ENCODE measurements around the gene FAM184A. TPM values are rescaled to one million over a fixed set of nuclear protein-coding genes. Genes with fewer than 3 reads are reported as not detected.

FAM184A gene
- total RNA-seq, 2 experiments from 2014 or later: not detected

GRCh38 chr6:119028091-119028490, 50.4 kb downstream of the FAM184A start:
- POLR2A ChIA-PET: interaction anchor here (0.7 to 1.6 kb wide), 2 partner anchors 10 to 17 kb away, joined by 3 to 4 read pairs; no protein-coding TSS in a partner anchor
- no TSS peak for BruUV-seq (replicated peaks)
- intact Hi-C loops (cut with micrococcal nuclease; ENCODE audit: unreplicated experiment): no loop called here

GRCh38 chr6:119027465-119027864, 51.0 kb downstream of the FAM184A start:
- no peaks in the 10 kb centered on the region for H3K79me2 ChIP-seq (ENCODE audit: insufficient read depth, low read depth, low read length)
- H3K27ac ChIP-seq (ENCODE audit: low read depth, low read length, poor library complexity, severe bottlenecking): no peak overlapping the region
- TF ChIP-seq, protein P1, sequence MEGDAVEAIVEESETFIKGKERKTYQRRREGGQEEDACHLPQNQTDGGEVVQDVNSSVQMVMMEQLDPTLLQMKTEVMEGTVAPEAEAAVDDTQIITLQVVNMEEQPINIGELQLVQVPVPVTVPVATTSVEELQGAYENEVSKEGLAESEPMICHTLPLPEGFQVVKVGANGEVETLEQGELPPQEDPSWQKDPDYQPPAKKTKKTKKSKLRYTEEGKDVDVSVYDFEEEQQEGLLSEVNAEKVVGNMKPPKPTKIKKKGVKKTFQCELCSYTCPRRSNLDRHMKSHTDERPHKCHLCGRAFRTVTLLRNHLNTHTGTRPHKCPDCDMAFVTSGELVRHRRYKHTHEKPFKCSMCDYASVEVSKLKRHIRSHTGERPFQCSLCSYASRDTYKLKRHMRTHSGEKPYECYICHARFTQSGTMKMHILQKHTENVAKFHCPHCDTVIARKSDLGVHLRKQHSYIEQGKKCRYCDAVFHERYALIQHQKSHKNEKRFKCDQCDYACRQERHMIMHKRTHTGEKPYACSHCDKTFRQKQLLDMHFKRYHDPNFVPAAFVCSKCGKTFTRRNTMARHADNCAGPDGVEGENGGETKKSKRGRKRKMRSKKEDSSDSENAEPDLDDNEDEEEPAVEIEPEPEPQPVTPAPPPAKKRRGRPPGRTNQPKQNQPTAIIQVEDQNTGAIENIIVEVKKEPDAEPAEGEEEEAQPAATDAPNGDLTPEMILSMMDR (conservative IDR thresholded peaks at IDR 0.05; ENCODE audit: low read length): no peak
- TF ChIP-seq EZH2phosphoT487 (IDR thresholded peaks at IDR 0.05; ENCODE audit: borderline replicate concordance, low read depth, low read length): no peak
- H3K36me3 ChIP-seq (ENCODE audit: insufficient read depth, low read length): no peaks in the 10 kb centered on the region
- H3K9me3 ChIP-seq (ENCODE audit: low read length): no peaks in the 10 kb centered on the region
- no peak for DNase-seq (ENCODE audit: low spot score)
- POLR2A ChIA-PET: interaction anchor here (0.7 to 1.6 kb wide), 4 partner anchors 11 to 856 kb away, joined by 3 to 4 read pairs (median 3); no protein-coding TSS in a partner anchor
- H3K4me2 ChIP-seq (ENCODE audit: low read length): no peak overlapping the region
- CTCF ChIA-PET (ENCODE audit: unreplicated experiment): no interaction called here
- no peaks in the 10 kb centered on the region for H3K9me2 ChIP-seq (ENCODE audit: insufficient read depth, low read length)
- no peak overlapping the region for H3K4me3 ChIP-seq (ENCODE audit: low read depth, low read length, poor library complexity, severe bottlenecking)
- H3K4me1 ChIP-seq (ENCODE audit: insufficient read depth, low read length, poor library complexity, severe bottlenecking): no peaks in the 10 kb centered on the region
- no peaks in the 10 kb centered on the region for H4K20me1 ChIP-seq (ENCODE audit: insufficient read depth, low read length)
- intact Hi-C loops (cut with micrococcal nuclease; ENCODE audit: unreplicated experiment): no loop called here
- no TSS peak for BruUV-seq (replicated peaks)
- no peak overlapping the region for H2AFZ ChIP-seq (ENCODE audit: low read length)

More at GRCh38 chr6:119028091-119028490, 50.4 kb downstream of the FAM184A start:
- H3K4me3 ChIP-seq (ENCODE audit: low read depth, low read length, poor library complexity, severe bottlenecking): no peak overlapping the region
- H3K9me2 ChIP-seq (ENCODE audit: insufficient read depth, low read length): no peaks in the 10 kb centered on the region
- DNase-seq (ENCODE audit: low spot score): no peak
- H3K79me2 ChIP-seq (ENCODE audit: insufficient read depth, low read depth, low read length): no peaks in the 10 kb centered on the region
- no peak for TF ChIP-seq EZH2phosphoT487 (IDR thresholded peaks at IDR 0.05; ENCODE audit: borderline replicate concordance, low read depth, low read length)
- TF ChIP-seq, protein P1 (conservative IDR thresholded peaks at IDR 0.05; ENCODE audit: low read length): no peak
- no peak overlapping the region for H2AFZ ChIP-seq (ENCODE audit: low read length)
- CTCF ChIA-PET (ENCODE audit: unreplicated experiment): no interaction called here
- H3K4me2 ChIP-seq (ENCODE audit: low read length): no peak overlapping the region
- no peaks in the 10 kb centered on the region for H3K9me3 ChIP-seq (ENCODE audit: low read length)
- H4K20me1 ChIP-seq (ENCODE audit: insufficient read depth, low read length): no peaks in the 10 kb centered on the region
- no peaks in the 10 kb centered on the region for H3K4me1 ChIP-seq (ENCODE audit: insufficient read depth, low read length, poor library complexity, severe bottlenecking)
- no peaks in the 10 kb centered on the region for H3K36me3 ChIP-seq (ENCODE audit: insufficient read depth, low read length)
- H3K27ac ChIP-seq (ENCODE audit: low read depth, low read length, poor library complexity, severe bottlenecking): no peak overlapping the region

DNA sequence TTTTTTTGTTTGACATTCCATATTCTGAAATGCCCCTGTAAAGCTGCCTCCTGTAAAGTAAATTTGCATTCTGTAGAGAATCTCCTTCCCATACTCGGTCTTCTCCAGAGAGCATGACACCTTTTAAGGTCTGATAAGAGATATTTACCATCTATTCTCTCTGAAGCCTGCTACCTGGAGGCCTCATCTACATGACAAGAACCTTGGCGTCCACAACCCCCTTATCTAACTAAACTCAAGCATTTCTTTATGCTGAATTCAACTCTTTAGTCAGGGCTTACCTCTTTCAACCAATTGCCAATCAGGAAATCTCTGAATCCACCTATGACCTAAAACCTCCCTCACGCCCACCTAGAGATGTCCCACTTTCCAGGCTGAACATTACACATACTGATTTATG, 51.6 kb downstream of the FAM184A start:
- no peaks in the 10 kb centered on the region for H4K20me1 ChIP-seq (ENCODE audit: insufficient read depth, low read length)
- H2AFZ ChIP-seq (ENCODE audit: low read length): no peak overlapping the region
- intact Hi-C loops (cut with micrococcal nuclease; ENCODE audit: unreplicated experiment): no loop called here
- H3K9me3 ChIP-seq (ENCODE audit: low read length): no peaks in the 10 kb centered on the region
- no peak overlapping the region for H3K4me3 ChIP-seq (ENCODE audit: low read depth, low read length, poor library complexity, severe bottlenecking)
- CTCF ChIA-PET (ENCODE audit: unreplicated experiment): no interaction called here
- H3K9me2 ChIP-seq (ENCODE audit: insufficient read depth, low read length): no peaks in the 10 kb centered on the region
- no peak for DNase-seq (ENCODE audit: low spot score)
- H3K4me1 ChIP-seq (ENCODE audit: insufficient read depth, low read length, poor library complexity, severe bottlenecking): no peaks in the 10 kb centered on the region
- BruUV-seq (replicated peaks): no TSS peak
- no peaks in the 10 kb centered on the region for H3K36me3 ChIP-seq (ENCODE audit: insufficient read depth, low read length)
- no peaks in the 10 kb centered on the region for H3K79me2 ChIP-seq (ENCODE audit: insufficient read depth, low read depth, low read length)
- POLR2A ChIA-PET: interaction anchor here (0.8 to 1.6 kb wide), 2 partner anchors 16 to 67 kb away, joined by 3 read pairs; no protein-coding TSS in a partner anchor
- H3K4me2 ChIP-seq (ENCODE audit: low read length): no peak overlapping the region
- TF ChIP-seq EZH2phosphoT487 (IDR thresholded peaks at IDR 0.05; ENCODE audit: borderline replicate concordance, low read depth, low read length): no peak
- TF ChIP-seq, protein P1 (conservative IDR thresholded peaks at IDR 0.05; ENCODE audit: low read length): no peak
- H3K27ac ChIP-seq (ENCODE audit: low read depth, low read length, poor library complexity, severe bottlenecking): no peak overlapping the region

Data from OCI-LY7 (cell line).